ENCODE measurements around the gene CCT4.

DNA sequence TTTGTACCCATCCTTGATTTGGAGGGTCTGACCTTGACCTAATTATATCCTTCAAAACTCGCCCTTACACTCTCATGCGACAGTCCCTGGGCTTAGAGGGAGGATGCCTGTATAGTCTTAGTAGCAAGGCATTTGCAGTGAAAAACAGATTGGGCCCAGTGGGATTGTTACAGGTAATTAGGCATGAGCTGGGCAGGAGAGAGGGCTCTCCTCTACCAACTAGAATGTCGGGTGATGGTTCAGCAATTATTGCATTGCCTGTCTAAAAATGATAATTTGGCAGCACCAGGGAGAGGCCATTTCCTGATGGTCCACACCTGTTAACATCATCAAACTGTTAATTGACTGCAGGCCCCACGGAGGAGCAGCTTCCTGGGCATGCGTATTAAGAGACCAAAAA is 49.4 kb upstream of the CCT4 start:
- TF ChIP-seq, protein P1, sequence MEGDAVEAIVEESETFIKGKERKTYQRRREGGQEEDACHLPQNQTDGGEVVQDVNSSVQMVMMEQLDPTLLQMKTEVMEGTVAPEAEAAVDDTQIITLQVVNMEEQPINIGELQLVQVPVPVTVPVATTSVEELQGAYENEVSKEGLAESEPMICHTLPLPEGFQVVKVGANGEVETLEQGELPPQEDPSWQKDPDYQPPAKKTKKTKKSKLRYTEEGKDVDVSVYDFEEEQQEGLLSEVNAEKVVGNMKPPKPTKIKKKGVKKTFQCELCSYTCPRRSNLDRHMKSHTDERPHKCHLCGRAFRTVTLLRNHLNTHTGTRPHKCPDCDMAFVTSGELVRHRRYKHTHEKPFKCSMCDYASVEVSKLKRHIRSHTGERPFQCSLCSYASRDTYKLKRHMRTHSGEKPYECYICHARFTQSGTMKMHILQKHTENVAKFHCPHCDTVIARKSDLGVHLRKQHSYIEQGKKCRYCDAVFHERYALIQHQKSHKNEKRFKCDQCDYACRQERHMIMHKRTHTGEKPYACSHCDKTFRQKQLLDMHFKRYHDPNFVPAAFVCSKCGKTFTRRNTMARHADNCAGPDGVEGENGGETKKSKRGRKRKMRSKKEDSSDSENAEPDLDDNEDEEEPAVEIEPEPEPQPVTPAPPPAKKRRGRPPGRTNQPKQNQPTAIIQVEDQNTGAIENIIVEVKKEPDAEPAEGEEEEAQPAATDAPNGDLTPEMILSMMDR (conservative IDR thresholded peaks at IDR 0.05 in 1 of 2, IDR thresholded peaks at IDR 0.05 in 1 of 2; ENCODE audit: low read depth in 1 of 2, low read length in 2 of 2) = no peak
- no peak for TF ChIP-seq EZH2 (IDR thresholded peaks at IDR 0.05; ENCODE audit: low read length, missing control alignments)

Data from fibroblast of lung (primary cell).